Muscle of leg (tissue), 11 donors: Measurements from ENCODE around the gene HRG. TPM values are rescaled to one million over a fixed set of nuclear protein-coding genes. Genes with fewer than 3 reads are reported as not detected.

Experiments
- DNase-seq: peaks from one replicate; pipeline ENCODE4 v3.0.0; 2013
- H3K27ac ChIP-seq: one replicate; pipeline ENCODE4 v1.5.1; 2013; ENCODE audit warnings: mild to moderate bottlenecking, low read length, control low read depth
- H3K27me3 ChIP-seq: one replicate; pipeline ENCODE4 v1.6.1; 2013; ENCODE audit warnings: low read length; ENCODE audit not compliant: control insufficient read depth, insufficient read depth
- H3K36me3 ChIP-seq: one replicate; pipeline ENCODE4 v1.6.1; 2013; ENCODE audit warnings: low read length; ENCODE audit not compliant: control insufficient read depth, insufficient read depth
- H3K4me1 ChIP-seq: one replicate; pipeline ENCODE4 v1.6.1; 2013; ENCODE audit warnings: low read length; ENCODE audit not compliant: control insufficient read depth, insufficient read depth
- H3K4me3 ChIP-seq: one replicate; pipeline ENCODE4 v1.5.1; 2013; ENCODE audit warnings: low read length, control low read depth
- H3K9me3 ChIP-seq: replicated peaks from 2 replicates; pipeline ENCODE4 v1.6.1; 2013; ENCODE audit warnings: low read depth, low read length; ENCODE audit not compliant: control insufficient read depth
- WGBS: methylation state at CpG from one replicate; pipeline ENCODE4 v1.1.5; 2013; ENCODE audit warnings: missing lambda C conversion rate; ENCODE audit not compliant: insufficient coverage; 5-methylcytosine and 5-hydroxymethylcytosine counted together
- polyA plus RNA-seq, 8 donors: library from polyadenylated mRNA; unstranded; fragments of 120-200 nt; gene quantifications; one replicate each; pipeline versions ENCODE4 v1.2.1 to v1.2.3, GENCODE V29; 2013; ENCODE audit warnings: inconsistent platforms in 1 of 8, low replicate concordance in 1 of 8; ENCODE audit not compliant: insufficient read length in 8 of 8, insufficient read depth in 1 of 8
- total RNA-seq: library from RNA; stranded (reverse); fragments of 120-200 nt; gene quantifications from one replicate; pipeline ENCODE4 v1.2.4, GENCODE V29; 2013

Gene HRG
- total and polyA plus RNA-seq, 9 donors, result 0.03 to 0.53 (median 0.06) TPM; not detected in 4

DNA sequence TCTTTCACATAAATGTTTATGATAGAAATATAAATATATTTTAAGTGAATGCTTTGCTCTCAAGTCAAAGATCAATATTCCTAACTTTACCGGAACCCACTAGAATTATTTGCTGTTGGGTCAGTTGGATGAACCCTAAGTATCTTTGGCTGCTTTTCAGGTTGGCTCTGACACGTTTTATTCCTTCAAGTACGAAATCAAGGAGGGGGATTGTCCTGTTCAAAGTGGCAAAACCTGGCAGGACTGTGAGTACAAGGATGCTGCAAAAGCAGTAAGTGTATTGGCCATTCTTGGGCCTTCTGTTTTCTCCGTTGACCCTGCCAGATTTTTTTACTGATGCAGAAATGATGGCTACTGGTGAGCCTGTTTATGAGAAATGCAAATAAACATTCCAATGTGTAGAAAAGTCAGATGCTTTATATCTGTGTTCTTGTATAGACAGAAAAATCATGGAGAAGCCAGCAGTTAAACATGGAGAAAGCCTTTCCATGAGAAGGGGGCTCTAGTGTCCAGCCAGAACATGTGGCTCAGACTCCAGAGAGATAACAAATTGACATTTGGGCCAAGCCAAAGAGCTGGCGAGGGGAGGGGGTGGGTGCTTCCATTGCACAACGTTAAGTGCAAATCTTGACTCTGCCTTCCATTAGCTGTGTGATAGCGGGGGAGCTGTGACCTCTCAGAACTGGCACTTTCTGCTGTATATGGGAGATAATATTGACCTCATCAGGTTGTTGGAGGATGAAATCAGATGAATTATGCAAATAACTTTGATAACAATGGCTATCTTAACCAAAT, 54.3 kb downstream of the HRG start:
- Histone ChIP-seq H3K9me3 (no peaks in the 10 kb centered on the region), H3K4me1 (no peaks in the 10 kb centered on the region), H3K36me3 (no peaks in the 10 kb centered on the region), H3K27ac (no peak overlapping the region), H3K27me3 (no peaks in the 10 kb centered on the region), H3K4me3 (no peak overlapping the region)
- DNase-seq, result no peak
- WGBS, result 17% methylated on average over 3 of the region's 7 CpGs

DNA sequence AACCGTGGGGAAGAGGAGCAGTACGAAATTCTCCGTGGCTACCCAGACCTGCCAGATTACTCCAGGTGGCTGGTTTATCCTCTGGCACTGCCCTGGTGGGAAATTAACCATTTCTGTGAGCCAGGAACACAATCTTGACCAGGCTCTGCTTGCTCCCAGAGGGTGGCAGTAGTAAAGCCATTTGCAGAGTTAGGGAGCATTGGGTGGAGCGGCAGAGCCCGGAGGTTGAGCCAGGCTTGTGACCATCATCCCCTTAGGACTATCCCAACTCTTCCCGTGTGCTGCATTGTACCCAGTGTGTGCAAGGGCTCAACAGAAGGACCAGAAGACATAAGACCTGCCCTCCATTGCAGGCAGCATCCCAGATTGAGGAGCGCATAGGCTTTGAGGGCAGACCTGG, 56.6 kb downstream of the HRG start:
- Histone ChIP-seq H3K27me3 (no peaks in the 10 kb centered on the region), H3K4me3 (no peak overlapping the region), H3K27ac (no peak overlapping the region), H3K9me3 (no peaks in the 10 kb centered on the region), H3K4me1 (no peaks in the 10 kb centered on the region), H3K36me3 (no peaks in the 10 kb centered on the region)
- no peak for DNase-seq
- 51% methylated on average over 3 of the region's 7 CpGs for WGBS

DNA sequence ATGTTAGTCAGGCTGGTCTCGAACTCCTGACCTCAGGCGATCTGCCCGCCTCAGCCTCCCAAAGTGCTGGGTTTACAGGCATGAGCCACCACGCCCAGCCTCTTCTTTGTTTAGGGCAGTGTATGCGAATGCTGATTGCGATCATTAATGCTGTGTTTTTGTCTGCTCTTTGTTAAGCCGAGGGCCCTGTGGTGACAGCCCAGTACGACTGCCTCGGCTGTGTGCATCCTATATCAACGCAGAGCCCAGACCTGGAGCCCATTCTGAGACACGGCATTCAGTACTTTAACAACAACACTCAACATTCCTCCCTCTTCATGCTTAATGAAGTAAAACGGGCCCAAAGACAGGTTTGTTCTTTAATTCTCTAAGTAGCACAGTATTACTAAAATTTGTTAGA, 59.1 kb downstream of the HRG start:
- no peak for DNase-seq
- no peak overlapping the region for H3K4me3 ChIP-seq
- H3K36me3 ChIP-seq, result no peaks in the 10 kb centered on the region
- H3K9me3 ChIP-seq, result no peaks in the 10 kb centered on the region
- WGBS, result 79% methylated on average over 10 of the region's 12 CpGs
- no peaks in the 10 kb centered on the region for H3K4me1 ChIP-seq
- H3K27me3 ChIP-seq, result no peaks in the 10 kb centered on the region
- no peak overlapping the region for H3K27ac ChIP-seq

Other genes with a start within 250 kb of the HRG start
- gene CRYGS, start 121.6 kb upstream of the HRG start, total RNA-seq, result 2.5 TPM
- gene CRYGS, start 121.6 kb upstream of the HRG start, polyA plus RNA-seq, result 1 to 10 TPM; 1.3 to 4.3 (median 2.2) TPM
- gene TBCCD1, start 98.7 kb upstream of the HRG start, total RNA-seq, result 13.3 TPM
- gene TBCCD1, start 98.7 kb upstream of the HRG start, polyA plus RNA-seq, result 10 to 100 TPM in 7 of 8 donors, 1 to 10 TPM in 1; 8.5 to 14.3 (median 10.9) TPM
- gene DNAJB11, start 95.3 kb upstream of the HRG start, total RNA-seq, result 30.3 TPM
- gene DNAJB11, start 95.3 kb upstream of the HRG start, polyA plus RNA-seq, result 10 to 100 TPM; 36.6 to 49.7 (median 40.7) TPM
- 0.75 TPM for gene AHSG, start 53.0 kb upstream of the HRG start, total RNA-seq
- 10 to 100 TPM in 1 of 8 donors, 1 to 10 TPM in 1, under 1 TPM in 4, not detected in 2; 0.10 to 22.3 (median 0.22) TPM for gene AHSG, start 53.0 kb upstream of the HRG start, polyA plus RNA-seq
- 0.04 TPM for gene FETUB, start 25.6 kb upstream of the HRG start, total RNA-seq
- gene FETUB, start 25.6 kb upstream of the HRG start, polyA plus RNA-seq, result under 1 TPM in 4 of 8 donors, not detected in 4; 0.10 to 0.55 (median 0.28) TPM
- 0.13 TPM for gene KNG1, start 51.3 kb downstream of the HRG start, total RNA-seq
- gene KNG1, start 51.3 kb downstream of the HRG start, polyA plus RNA-seq, result 1 to 10 TPM in 1 of 8 donors, under 1 TPM in 3, not detected in 4; 0.05 to 1.5 (median 0.59) TPM
- gene EIF4A2, start 117.6 kb downstream of the HRG start, total RNA-seq, result 593 TPM
- gene EIF4A2, start 117.6 kb downstream of the HRG start, polyA plus RNA-seq, result 100 to 1,000 TPM; 477 to 568 (median 540) TPM
- gene RFC4, start 140.5 kb downstream of the HRG start, total RNA-seq, result 24.0 TPM
- 10 to 100 TPM; 21.1 to 30.7 (median 26.3) TPM for gene RFC4, start 140.5 kb downstream of the HRG start, polyA plus RNA-seq
- gene ADIPOQ, start 176.7 kb downstream of the HRG start, total RNA-seq, result not detected
- under 1 TPM in 5 of 8 donors, not detected in 3; 0.02 to 0.04 (median 0.04) TPM for gene ADIPOQ, start 176.7 kb downstream of the HRG start, polyA plus RNA-seq